ENCODE data around the gene TMED6.
"Not testable (repeated sequence)": the region's sequence is repeated elsewhere in the genome, so short reads cannot be mapped to it uniquely, and the experiment has no call there.

TMED6 gene

DNA sequence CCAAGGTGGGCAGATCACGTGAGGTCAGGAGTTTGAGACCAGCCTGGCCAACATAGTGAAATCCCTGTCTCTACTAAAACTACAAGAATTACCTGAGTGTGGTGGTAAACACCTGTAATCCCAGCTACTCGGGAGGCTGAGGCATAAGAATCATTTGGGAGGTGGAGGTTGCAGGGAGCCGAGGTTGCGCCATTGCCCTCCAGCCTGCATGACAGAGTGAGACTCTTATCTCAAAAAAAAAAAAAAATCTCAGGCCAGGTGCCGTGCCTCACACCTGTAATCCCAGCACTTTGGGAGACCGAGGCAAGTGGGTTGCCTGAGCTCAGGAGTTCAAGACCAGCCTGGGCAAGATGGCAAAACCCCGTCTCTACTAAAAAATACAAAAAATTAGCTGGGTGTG, 54.8 kb downstream of the TMED6 start:
- DNase-seq = not testable (repeated sequence)

DNA sequence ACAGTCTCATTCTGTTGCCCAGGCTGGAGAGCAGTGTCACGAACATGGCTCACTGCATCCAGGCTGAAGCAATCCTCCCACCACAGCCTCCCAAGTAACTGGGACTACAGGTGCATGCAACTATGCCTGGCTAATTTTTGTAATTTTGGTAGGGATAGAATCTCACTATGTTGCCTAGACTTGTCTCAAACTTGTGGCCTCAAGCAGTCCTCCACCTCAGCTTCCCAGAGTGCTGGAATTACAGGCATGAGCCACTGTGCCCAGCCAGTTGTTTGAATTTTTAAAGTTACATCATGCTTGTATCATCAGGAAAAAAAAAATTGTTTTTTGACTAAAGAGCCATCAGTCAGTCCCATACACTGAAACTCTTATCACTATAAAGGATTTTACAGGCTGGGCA, 57.5 kb downstream of the TMED6 start:
- DNase-seq = no peak

DNA sequence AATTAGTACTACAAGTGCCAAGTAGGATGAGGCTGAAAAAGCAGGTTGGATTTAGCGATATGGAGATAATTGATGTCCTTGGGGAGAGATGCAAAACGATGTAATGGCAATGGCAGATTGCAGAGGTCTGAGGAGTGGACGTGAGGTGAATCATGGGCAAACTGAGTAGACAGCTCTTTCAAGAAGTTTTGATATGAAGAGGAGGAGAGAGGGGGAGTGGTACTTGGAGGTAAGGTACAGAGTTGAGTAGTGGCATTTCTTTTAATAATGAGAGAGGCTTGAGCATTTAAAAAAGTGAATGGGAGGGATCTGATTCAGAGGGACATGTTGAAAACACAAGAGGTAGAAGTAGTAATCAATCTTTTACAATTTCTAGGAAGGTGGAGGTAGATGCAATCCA, 58.2 kb downstream of the TMED6 start:
- DNase-seq = no peak
